Karpas-422 (cell line): ENCODE measurements around the gene SPEM3. TPM values are rescaled to one million over a fixed set of nuclear protein-coding genes. Genes with fewer than 3 reads are reported as not detected.
A peak's percentile ranks its signal among the peaks of the same experiment; 100 is the strongest.

Source experiments
- DNase-seq: peaks from one replicate; pipeline ENCODE4 v3.0.0-alpha.2; 2015
- H2AFZ ChIP-seq: fragments of 200-600 bp; sonication (generic); 2 replicates; pipeline ENCODE4 v1.6.1; 2014; ENCODE audit warnings: antibody characterized with exemption, low read length, mixed read lengths
- H3K27ac ChIP-seq: fragments of 200-600 bp; sonication (generic); 2 replicates; pipeline ENCODE4 v1.5.1; 2014; ENCODE audit warnings: mild to moderate bottlenecking, low read length, moderate library complexity
- H3K27me3 ChIP-seq: fragments of 200-600 bp; sonication (generic); 2 replicates; pipeline ENCODE4 v1.6.1; 2014; ENCODE audit warnings: low read length, mixed read lengths
- H3K36me3 ChIP-seq: fragments of 200-600 bp; sonication (generic); 2 replicates; pipeline ENCODE4 v1.6.1; 2014; ENCODE audit warnings: low read length, mixed read lengths; ENCODE audit not compliant: insufficient read depth
- H3K4me1 ChIP-seq: fragments of 200-600 bp; sonication (generic); 2 replicates; pipeline ENCODE4 v1.6.1; 2014; ENCODE audit warnings: mild to moderate bottlenecking, low read length, mixed read lengths
- H3K4me2 ChIP-seq: fragments of 200-600 bp; sonication (generic); 2 replicates; pipeline ENCODE4 v1.6.1; 2014; ENCODE audit warnings: low read length, low read depth, mild to moderate bottlenecking; ENCODE audit not compliant: poor library complexity, severe bottlenecking
- H3K4me3 ChIP-seq: fragments of 200-600 bp; sonication (generic); 2 replicates; pipeline ENCODE4 v1.5.1; 2014; ENCODE audit warnings: mild to moderate bottlenecking, antibody characterized with exemption, low read length, mixed read lengths
- H3K79me2 ChIP-seq: fragments of 200-600 bp; sonication (generic); 2 replicates; pipeline ENCODE4 v1.6.1; 2014; ENCODE audit warnings: mild to moderate bottlenecking, low read length, mixed read lengths
- H3K9ac ChIP-seq: fragments of 200-600 bp; sonication (generic); 2 replicates; pipeline ENCODE4 v1.6.0; 2014; ENCODE audit warnings: low read length
- H3K9me2 ChIP-seq: fragments of 200-600 bp; sonication (generic), shearing (Covaris generic); replicated peaks from 2 replicates; pipeline ENCODE4 v1.6.0; 2014; ENCODE audit warnings: mild to moderate bottlenecking, low read length, moderate library complexity; ENCODE audit not compliant: insufficient read depth
- H3K9me3 ChIP-seq: fragments of 300-700, 200-600 bp; sonication (generic); 2 replicates; pipeline ENCODE4 v1.6.1; 2014; ENCODE audit warnings: low read length, mixed read lengths
- H4K20me1 ChIP-seq: fragments of 200-600 bp; sonication (generic); 2 replicates; pipeline ENCODE4 v1.6.1; 2014; ENCODE audit warnings: mild to moderate bottlenecking, antibody characterized with exemption, low read length, low read depth; ENCODE audit not compliant: insufficient read depth
- total RNA-seq: library from RNA; depleted of rRNA; stranded (reverse); fragments of >200 nt; shearing (Covaris generic); gene quantifications from 2 replicates; pipeline ENCODE4 v1.2.3, GENCODE V29; 2014; ENCODE audit warnings: low replicate concordance

Gene SPEM3
- total RNA-seq, 1 experiment from 2014 or later = not detected

- no peaks in the 10 kb centered on the region for H3K36me3 ChIP-seq
- no peak overlapping the region for H3K4me2 ChIP-seq
- DNase-seq = no peak
- no peaks in the 10 kb centered on the region for H3K9me2 ChIP-seq
- H3K27ac ChIP-seq = no peak overlapping the region
- no peak overlapping the region for H3K9ac ChIP-seq
- no peak overlapping the region for H3K4me3 ChIP-seq
- H3K4me1 ChIP-seq = peaks cover 18% of the 10 kb centered on the region
- peaks cover 6% of the 10 kb centered on the region; the same call in 1 of the 2 replicates for H3K79me2 ChIP-seq
- no peaks in the 10 kb centered on the region for H3K9me3 ChIP-seq
- peaks cover 14% of the 10 kb centered on the region; the same call in 1 of the 2 replicates for H4K20me1 ChIP-seq
- H3K27me3 ChIP-seq = no peaks in the 10 kb centered on the region
- no peak overlapping the region for H2AFZ ChIP-seq
These were observed 47.2 kb downstream of the SPEM3 start for GRCh38 chr17:7475764-7476422.

GRCh38 chr17:7476494-7476893, 47.8 kb downstream of the SPEM3 start:
- Histone ChIP-seq H3K79me2 (peaks cover 6% of the 10 kb centered on the region; the same call in 1 of the 2 replicates), H3K9ac (0 out of 2 replicates have a peak overlapping the region, but pooled peaks have one; percentile 9), H3K27me3 (no peaks in the 10 kb centered on the region), H3K4me3 (no peak overlapping the region), H2AFZ (no peak overlapping the region), H3K27ac (no peak overlapping the region), H3K9me2 (no peaks in the 10 kb centered on the region), H3K9me3 (no peaks in the 10 kb centered on the region), H3K36me3 (no peaks in the 10 kb centered on the region), H3K4me2 (no peak overlapping the region), H3K4me1 (peaks cover 18% of the 10 kb centered on the region), H4K20me1 (peaks cover 14% of the 10 kb centered on the region; the same call in 1 of the 2 replicates)
- DNase-seq = no peak

- no peak overlapping the region for H3K4me2 ChIP-seq
- H2AFZ ChIP-seq = no peak overlapping the region
- H3K79me2 ChIP-seq = peaks cover 6% of the 10 kb centered on the region; the same call in 1 of the 2 replicates
- no peaks in the 10 kb centered on the region for H3K27me3 ChIP-seq
- H3K9me2 ChIP-seq = no peaks in the 10 kb centered on the region
- H3K36me3 ChIP-seq = no peaks in the 10 kb centered on the region
- no peak overlapping the region for H3K4me3 ChIP-seq
- H3K9me3 ChIP-seq = no peaks in the 10 kb centered on the region
- H3K9ac ChIP-seq = no peak overlapping the region
- no peak overlapping the region for H3K27ac ChIP-seq
- H3K4me1 ChIP-seq = peaks cover 18% of the 10 kb centered on the region
- peaks cover 14% of the 10 kb centered on the region; the same call in 1 of the 2 replicates for H4K20me1 ChIP-seq
- DNase-seq = no peak
These were observed 48.3 kb downstream of the SPEM3 start for GRCh38 chr17:7476951-7477350.

GRCh38 chr17:7477392-7478275, 49.0 kb downstream of the SPEM3 start:
- peaks cover 14% of the 10 kb centered on the region; the same call in 1 of the 2 replicates for H4K20me1 ChIP-seq
- no peaks in the 10 kb centered on the region for H3K27me3 ChIP-seq
- H3K27ac ChIP-seq = no peak overlapping the region
- no peaks in the 10 kb centered on the region for H3K9me2 ChIP-seq
- DNase-seq = no peak
- peaks cover 6% of the 10 kb centered on the region; the same call in 1 of the 2 replicates for H3K79me2 ChIP-seq
- H3K4me3 ChIP-seq = no peak overlapping the region
- H3K36me3 ChIP-seq = no peaks in the 10 kb centered on the region
- H3K4me2 ChIP-seq = peak overlapping the region; percentile 85
- H2AFZ ChIP-seq = no peak overlapping the region
- H3K4me1 ChIP-seq = peaks cover 18% of the 10 kb centered on the region
- H3K9me3 ChIP-seq = no peaks in the 10 kb centered on the region
- no peak overlapping the region for H3K9ac ChIP-seq

- peak; percentile 71 for DNase-seq
- peaks cover 26% of the 10 kb centered on the region for H3K4me1 ChIP-seq
- H3K4me2 ChIP-seq = peak overlapping the region; percentile 85
- no peak overlapping the region for H3K27ac ChIP-seq
- peak overlapping the region; percentile 78; the same call in 1 of the 2 replicates for H2AFZ ChIP-seq
- peaks cover 6% of the 10 kb centered on the region; the same call in 1 of the 2 replicates for H3K79me2 ChIP-seq
- peaks cover 14% of the 10 kb centered on the region; the same call in 1 of the 2 replicates for H4K20me1 ChIP-seq
- peak overlapping the region; percentile 88 for H3K9ac ChIP-seq
- H3K9me2 ChIP-seq = no peaks in the 10 kb centered on the region
- peak overlapping the region; percentile 84 for H3K4me3 ChIP-seq
- no peaks in the 10 kb centered on the region for H3K9me3 ChIP-seq
- no peaks in the 10 kb centered on the region for H3K36me3 ChIP-seq
- no peaks in the 10 kb centered on the region for H3K27me3 ChIP-seq
These were observed 49.9 kb downstream of the SPEM3 start for GRCh38 chr17:7478276-7479212.

GRCh38 chr17:7479213-7480088, 50.8 kb downstream of the SPEM3 start, which contains the start of gene ZBTB4:
ZBTB4 (minus strand) TSS chr17:7479631; CDS start chr17:7466801, 12,830 bp downstream.
- H3K36me3 ChIP-seq = no peaks in the 10 kb centered on the region
- H2AFZ ChIP-seq = peak within 1 kb of the TSS; percentile 78
- H3K79me2 ChIP-seq = peaks cover 7% of the 10 kb centered on the region
- H3K9me3 ChIP-seq = no peaks in the 10 kb centered on the region
- H3K27ac ChIP-seq = no peak within 1 kb of the TSS
- H3K9me2 ChIP-seq = no peaks in the 10 kb centered on the region
- peaks cover 14% of the 10 kb centered on the region; the same call in 1 of the 2 replicates for H4K20me1 ChIP-seq
- peak within 1 kb of the TSS; percentile 85 for H3K4me2 ChIP-seq
- H3K27me3 ChIP-seq = no peaks in the 10 kb centered on the region
- peak; percentile 70 for DNase-seq
- H3K9ac ChIP-seq = peak within 1 kb of the TSS; percentile 88
- H3K4me3 ChIP-seq = peak within 1 kb of the TSS; percentile 84
- peaks cover 27% of the 10 kb centered on the region for H3K4me1 ChIP-seq

GRCh38 chr17:7480089-7480384, 51.4 kb downstream of the SPEM3 start:
- peaks cover 19% of the 10 kb centered on the region; the same call in 1 of the 2 replicates for H4K20me1 ChIP-seq
- H3K4me3 ChIP-seq = peak overlapping the region; percentile 61
- no peak overlapping the region; the same call in 1 of the 2 replicates for H2AFZ ChIP-seq
- peaks cover 13% of the 10 kb centered on the region for H3K79me2 ChIP-seq
- peak overlapping the region; percentile 88 for H3K9ac ChIP-seq
- no peak overlapping the region for H3K27ac ChIP-seq
- H3K9me2 ChIP-seq = no peaks in the 10 kb centered on the region
- H3K4me1 ChIP-seq = peaks cover 27% of the 10 kb centered on the region
- DNase-seq = no peak
- no peaks in the 10 kb centered on the region for H3K9me3 ChIP-seq
- H3K36me3 ChIP-seq = no peaks in the 10 kb centered on the region
- H3K27me3 ChIP-seq = no peaks in the 10 kb centered on the region
- peak overlapping the region; percentile 85 for H3K4me2 ChIP-seq
